Ishikawa (cell line): Measurements from ENCODE around the gene APOL3.

Source experiments
- CEBPB ChIP-seq: IDR thresholded peaks from 2 replicates; pipeline ENCODE4 v1.6.1; 2012
- EGR1 ChIP-seq: IDR thresholded peaks from 2 replicates; pipeline ENCODE4 v1.6.1; 2012
- EP300 ChIP-seq: IDR thresholded peaks from 2 replicates; pipeline ENCODE4 v1.6.1; 2012; ENCODE audit warnings: borderline replicate concordance
- FOXM1 ChIP-seq: IDR thresholded peaks from 2 replicates; pipeline ENCODE4 v1.6.1; 2012; ENCODE audit warnings: low read depth, borderline replicate concordance
- MAX ChIP-seq: IDR thresholded peaks from 2 replicates; pipeline ENCODE4 v1.6.1; 2012
- NFIC ChIP-seq: IDR thresholded peaks from 2 replicates; pipeline ENCODE4 v1.6.1; 2012
- RAD21 ChIP-seq: IDR thresholded peaks from 2 replicates; pipeline ENCODE4 v1.6.1; 2012; ENCODE audit warnings: low read depth
- TAF1 ChIP-seq: IDR thresholded peaks from 2 replicates; pipeline ENCODE4 v1.6.1; 2012; ENCODE audit warnings: low read depth, mild to moderate bottlenecking
- TCF12 ChIP-seq: IDR thresholded peaks from 2 replicates; pipeline ENCODE4 v1.6.1; 2012; ENCODE audit warnings: low read depth
- TEAD4 ChIP-seq: IDR thresholded peaks from 2 replicates; pipeline ENCODE4 v1.6.1; 2012
- TF ChIP-seq, protein P1 (sequence below): IDR thresholded peaks from 2 replicates; pipeline ENCODE4 v1.6.1; 2012
- TF ChIP-seq, protein P2 (sequence below): IDR thresholded peaks from 2 replicates; pipeline ENCODE4 v1.6.1; 2012; ENCODE audit warnings: low read depth, mild to moderate bottlenecking

GRCh38 chr22:36149441-36149840, 11.1 kb downstream of the APOL3 start:
- TF ChIP-seq NFIC, result no peak
- TF ChIP-seq, protein P1, sequence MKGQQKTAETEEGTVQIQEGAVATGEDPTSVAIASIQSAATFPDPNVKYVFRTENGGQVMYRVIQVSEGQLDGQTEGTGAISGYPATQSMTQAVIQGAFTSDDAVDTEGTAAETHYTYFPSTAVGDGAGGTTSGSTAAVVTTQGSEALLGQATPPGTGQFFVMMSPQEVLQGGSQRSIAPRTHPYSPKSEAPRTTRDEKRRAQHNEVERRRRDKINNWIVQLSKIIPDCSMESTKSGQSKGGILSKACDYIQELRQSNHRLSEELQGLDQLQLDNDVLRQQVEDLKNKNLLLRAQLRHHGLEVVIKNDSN, result no peak
- no peak for TF ChIP-seq MAX
- TF ChIP-seq RAD21, result no peak
- TF ChIP-seq CEBPB, result no peak
- no peak for TF ChIP-seq EGR1
- TF ChIP-seq EP300, result no peak
- no peak for TF ChIP-seq TEAD4
- no peak for TF ChIP-seq FOXM1
- TF ChIP-seq TCF12, result no peak
- TF ChIP-seq, protein P2, sequence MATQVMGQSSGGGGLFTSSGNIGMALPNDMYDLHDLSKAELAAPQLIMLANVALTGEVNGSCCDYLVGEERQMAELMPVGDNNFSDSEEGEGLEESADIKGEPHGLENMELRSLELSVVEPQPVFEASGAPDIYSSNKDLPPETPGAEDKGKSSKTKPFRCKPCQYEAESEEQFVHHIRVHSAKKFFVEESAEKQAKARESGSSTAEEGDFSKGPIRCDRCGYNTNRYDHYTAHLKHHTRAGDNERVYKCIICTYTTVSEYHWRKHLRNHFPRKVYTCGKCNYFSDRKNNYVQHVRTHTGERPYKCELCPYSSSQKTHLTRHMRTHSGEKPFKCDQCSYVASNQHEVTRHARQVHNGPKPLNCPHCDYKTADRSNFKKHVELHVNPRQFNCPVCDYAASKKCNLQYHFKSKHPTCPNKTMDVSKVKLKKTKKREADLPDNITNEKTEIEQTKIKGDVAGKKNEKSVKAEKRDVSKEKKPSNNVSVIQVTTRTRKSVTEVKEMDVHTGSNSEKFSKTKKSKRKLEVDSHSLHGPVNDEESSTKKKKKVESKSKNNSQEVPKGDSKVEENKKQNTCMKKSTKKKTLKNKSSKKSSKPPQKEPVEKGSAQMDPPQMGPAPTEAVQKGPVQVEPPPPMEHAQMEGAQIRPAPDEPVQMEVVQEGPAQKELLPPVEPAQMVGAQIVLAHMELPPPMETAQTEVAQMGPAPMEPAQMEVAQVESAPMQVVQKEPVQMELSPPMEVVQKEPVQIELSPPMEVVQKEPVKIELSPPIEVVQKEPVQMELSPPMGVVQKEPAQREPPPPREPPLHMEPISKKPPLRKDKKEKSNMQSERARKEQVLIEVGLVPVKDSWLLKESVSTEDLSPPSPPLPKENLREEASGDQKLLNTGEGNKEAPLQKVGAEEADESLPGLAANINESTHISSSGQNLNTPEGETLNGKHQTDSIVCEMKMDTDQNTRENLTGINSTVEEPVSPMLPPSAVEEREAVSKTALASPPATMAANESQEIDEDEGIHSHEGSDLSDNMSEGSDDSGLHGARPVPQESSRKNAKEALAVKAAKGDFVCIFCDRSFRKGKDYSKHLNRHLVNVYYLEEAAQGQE, result no peak
- no peak for TF ChIP-seq TAF1
